NCI-H2081 treated with DMSO at 0.1 percent for 48 hours (cell line): ENCODE results near the gene IFT43.
"Not testable (repeated sequence)": the region's sequence is repeated elsewhere in the genome, so short reads cannot be mapped to it uniquely, and the experiment has no call there.

Experiments used
- DNase-seq: peaks from one replicate; lab custom pipeline; 2025; lab: John Stamatoyannopoulos, UW

The IFT43 gene

DNA sequence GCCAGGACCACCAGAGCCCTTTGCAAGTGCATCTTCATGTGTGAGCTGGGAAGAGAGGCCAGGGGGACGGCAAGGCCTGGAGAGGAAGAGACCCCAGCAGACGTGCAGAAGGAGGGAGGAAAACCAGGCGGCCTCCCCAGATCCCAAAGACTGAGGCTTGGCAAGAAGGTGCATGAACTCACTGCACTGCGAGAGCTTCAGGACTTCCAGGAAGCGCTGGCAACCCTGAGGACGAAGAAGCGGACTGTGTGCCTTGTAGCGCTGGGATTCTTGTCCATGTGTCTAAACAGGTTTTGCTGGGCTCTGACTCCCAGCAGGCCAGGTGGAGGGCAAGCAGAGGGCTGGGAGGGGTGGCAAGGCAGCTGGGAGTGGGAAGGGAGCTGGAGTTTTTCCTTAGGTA, 4.7 kb upstream of the IFT43 start:
- no peak for DNase-seq

DNA sequence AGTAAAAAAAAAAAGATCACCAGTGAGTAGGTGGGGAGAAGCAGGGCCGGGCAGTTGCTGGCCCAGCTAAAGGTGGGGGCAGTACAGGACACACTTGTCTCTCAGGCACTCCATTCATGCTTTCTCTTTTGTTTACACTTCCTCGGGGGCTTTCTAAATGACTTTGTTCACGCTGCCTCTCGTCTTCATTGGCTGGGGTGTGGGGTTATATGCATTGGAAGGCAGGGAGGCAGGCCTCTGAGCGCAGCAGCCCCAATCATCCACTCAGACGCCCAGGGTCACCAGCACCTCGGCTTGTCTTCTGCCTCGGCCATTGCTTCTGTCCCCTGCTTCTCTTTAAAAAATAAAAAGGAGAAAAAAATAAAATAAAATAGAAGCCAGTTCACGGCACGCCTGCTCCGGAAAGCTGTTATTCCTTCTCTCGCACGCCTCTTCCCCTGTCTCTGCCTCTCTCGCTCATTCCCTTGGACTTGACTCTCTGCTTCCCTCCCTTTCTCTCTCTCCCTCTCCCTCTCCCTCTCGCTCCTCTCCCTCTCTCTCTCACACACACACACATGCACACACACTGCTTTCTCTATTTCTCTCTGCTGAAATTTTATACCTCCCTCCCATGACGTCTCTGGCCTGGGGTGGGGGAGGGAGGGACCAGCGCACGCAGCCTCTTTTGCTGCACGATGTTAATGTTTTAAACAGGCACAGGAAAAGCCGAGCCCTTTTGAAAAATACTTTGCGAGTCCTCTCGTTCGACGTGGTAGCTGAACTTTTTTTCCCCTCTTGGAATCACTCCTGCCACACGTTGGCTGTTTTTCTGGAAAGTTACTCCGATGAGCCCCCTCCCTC, 3.9 kb upstream of the IFT43 start, which contains the start of gene TGFB3:
TGFB3 (minus strand) TSS at position 570 of the 840 bp plus-strand sequence. CDS start 1,102 bp downstream, outside the sequence.
- no peak for DNase-seq

DNA sequence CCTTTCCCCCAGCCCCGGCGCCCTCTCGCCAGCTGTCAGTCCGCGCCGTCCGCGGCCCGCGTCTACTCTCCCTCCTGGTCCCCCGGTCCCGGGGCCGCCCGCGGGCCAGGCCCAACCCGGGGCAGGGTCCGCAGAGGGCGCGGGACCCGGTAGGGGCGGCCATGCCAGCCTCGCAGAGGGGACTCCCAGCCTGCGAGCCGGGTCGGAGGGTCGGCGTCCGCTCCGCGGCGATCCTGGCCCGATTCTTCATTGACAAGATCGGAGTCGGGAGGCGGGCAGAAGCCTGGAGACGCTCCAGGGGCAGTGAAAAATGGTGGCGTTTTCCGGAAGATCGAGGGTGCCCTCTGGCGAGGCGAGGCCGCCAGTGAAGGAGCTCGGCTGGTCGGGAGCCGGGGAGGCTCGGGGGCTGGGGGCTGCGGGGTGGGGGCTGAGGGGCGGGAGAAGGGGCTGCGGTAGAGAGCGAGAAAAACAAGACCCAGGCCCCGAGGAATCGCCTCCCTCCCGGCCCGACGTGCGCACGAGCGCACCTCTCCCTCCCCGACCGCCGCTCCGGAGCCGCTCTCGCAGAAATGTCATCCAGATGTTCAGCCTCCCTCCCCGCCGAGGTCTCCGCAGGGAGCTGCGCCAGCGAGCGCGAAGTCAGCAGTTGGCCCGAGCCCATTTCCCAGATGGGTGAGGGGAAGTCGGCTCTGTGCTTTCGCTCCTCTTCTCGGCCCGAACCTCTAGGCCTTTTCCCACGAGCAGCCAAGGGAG, 3.1 kb upstream of the IFT43 start:
- DNase-seq: peak; percentile 12

DNA sequence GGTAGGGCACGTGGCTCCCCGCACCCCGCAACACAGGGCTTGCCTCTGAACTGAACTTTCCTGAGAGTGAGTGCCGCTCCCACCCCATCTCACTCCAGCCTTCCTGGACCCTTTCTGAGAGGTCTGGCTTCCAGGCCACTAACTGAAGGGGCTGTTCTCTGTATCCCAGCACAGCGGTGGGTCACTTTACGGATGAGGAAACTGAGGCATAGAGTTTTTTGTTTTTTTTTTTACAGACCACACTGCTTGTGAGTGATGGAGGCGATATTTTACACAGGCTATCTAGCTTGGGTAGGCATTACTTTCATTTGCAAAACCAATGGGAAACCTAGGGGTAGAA, 2.6 kb upstream of the IFT43 start:
- no peak for DNase-seq

DNA sequence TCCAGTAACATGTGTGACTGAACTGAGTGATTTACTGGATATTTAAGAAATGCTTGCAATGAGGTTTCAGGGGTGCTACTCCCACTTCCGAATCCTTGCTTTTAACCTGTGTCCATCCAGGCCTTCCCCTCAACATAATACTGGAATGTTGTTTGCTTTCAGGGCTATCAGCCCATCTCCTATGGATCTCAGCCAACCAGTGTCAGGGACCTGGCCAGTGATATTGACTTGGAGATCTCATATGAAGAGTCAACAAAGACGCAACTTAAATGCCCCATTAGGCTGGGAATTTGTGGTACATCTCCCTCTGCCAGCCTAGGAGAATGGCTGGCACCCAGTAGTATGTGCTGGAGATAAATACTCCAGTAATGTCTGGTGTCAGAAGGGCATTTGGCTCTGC, 889 bp upstream of the IFT43 start:
- no peak for DNase-seq

DNA sequence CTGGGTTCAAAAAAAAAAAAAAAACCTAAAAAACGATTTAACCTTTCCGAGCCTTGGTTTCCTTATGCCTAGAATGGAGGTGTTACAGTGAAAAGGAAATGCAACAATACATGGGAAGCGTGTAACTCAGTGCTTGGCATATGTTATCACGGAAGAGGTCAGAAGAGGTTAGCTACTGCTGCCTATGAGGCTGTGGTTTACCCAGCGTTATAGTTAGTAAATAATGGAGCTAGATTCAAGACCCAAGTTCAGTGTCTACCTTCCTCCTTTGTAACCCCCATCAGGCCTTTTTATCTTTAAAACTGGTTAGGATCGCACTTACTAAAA, 839 bp downstream of the IFT43 start:
- no peak for DNase-seq

DNA sequence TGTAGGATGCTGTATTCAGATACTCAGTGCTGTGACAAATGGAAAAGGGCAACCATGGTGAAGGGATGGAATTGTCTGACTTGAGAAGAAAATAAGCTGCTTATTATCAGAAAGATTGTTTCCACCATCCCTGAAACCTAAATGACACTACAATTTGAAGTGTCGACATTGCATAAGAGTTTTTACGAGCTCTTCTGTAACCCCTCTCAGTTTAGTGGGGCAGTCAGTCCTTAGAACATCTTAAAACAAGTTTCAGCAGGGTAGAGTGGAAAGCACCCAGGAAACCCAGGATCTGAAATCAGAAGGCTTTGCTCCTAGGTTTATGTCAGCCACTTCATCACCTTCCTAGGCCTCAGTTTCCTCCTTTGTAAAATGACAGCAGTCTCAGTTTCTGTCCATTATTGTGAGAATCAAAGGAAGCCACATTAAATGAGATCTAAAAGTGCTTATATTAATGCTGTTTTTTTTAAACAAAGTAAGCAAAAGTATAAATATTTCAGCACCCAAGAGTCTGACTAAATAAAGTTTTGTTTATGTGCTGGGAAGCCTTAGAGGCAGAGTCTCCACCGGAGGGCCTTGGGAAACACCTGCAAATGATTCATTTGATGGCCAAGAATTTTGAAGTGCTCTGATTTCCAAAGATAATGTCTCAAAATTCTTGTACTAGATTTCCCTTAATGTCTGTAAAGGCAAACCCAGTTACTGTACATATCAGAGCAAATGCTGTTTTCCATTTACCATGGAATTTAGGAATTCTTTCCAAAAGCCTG, 1.8 kb downstream of the IFT43 start:
- no peak for DNase-seq

DNA sequence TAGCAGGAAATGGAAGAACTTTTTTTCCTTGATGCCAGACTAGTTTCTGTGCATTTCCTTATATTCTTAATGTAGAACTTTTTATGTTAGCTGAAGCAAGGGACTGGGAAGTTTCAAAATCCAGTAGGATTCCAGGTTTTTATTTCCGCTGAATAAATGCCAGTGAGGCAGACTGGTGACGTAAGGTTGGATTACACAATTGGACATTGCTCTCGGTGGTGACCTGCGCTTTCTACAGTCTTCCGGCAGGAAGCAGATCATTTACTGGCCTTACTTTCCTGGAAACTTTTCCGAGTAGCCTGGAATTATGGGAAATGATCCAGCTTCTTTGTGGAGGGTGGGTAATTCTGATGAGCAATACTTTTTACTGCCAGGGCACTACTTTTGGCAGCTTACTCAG, 3.6 kb downstream of the IFT43 start:
- DNase-seq: no peak

DNA sequence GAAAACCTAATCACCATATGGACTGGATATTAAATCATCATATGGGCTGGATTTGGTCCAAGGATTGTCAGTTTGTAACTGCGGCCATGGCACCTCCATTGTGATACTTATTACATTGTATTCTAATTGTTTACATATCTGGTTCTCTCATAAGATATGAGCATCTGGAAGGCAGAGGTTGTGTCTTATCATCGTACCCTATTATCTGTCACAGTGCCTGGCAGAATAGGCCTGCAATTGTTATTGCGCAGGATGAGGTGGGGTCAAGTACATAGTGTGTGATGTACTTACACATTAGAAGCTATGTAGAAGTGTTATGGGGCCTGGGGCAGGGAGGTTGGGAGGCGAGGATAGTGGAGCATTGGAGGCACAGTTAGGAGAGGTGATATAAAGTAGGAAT, 4.7 kb downstream of the IFT43 start:
- no peak for DNase-seq

DNA sequence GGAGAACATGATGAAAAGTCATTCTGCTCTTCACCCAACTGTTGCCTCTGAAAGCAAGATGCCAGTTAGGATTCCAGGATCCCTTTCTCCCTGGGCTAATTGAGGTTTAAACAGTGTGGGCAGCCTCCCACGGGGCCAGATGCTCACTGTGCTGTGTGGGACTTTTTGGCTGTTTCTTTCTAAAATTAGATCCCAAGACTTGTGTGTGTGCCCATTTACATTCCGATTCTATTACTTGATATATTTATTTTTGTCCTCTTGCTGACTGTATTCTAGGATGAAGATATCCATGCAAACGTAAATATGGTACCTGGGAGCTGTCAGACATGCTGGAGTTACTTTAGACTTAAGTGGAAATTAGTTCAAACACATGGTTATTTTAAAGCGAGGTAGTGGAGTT, 6.2 kb downstream of the IFT43 start:
- no peak for DNase-seq

DNA sequence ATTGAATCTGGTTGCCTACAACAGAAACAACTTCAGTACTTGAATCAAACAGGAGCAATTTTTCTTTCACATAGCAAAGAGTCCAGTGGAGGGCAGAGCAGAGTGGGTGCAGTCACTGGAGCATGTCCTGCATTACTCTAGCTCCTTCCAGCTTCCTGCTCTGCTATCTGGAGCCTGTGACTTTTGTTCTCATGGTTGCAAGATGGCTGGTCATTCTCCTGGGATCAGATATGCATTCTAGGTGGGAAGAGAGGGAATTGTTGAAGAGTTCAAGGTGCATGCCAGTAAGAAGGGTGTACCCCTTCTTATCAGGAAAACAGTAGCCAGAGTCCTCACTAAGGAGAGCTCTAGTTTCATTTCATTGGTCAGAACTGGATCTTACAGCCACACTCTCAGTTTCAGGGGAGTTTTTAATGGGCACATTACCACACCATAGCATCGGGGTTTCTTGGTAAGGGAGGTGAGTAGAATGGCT, 8.0 kb downstream of the IFT43 start:
- no peak for DNase-seq

DNA sequence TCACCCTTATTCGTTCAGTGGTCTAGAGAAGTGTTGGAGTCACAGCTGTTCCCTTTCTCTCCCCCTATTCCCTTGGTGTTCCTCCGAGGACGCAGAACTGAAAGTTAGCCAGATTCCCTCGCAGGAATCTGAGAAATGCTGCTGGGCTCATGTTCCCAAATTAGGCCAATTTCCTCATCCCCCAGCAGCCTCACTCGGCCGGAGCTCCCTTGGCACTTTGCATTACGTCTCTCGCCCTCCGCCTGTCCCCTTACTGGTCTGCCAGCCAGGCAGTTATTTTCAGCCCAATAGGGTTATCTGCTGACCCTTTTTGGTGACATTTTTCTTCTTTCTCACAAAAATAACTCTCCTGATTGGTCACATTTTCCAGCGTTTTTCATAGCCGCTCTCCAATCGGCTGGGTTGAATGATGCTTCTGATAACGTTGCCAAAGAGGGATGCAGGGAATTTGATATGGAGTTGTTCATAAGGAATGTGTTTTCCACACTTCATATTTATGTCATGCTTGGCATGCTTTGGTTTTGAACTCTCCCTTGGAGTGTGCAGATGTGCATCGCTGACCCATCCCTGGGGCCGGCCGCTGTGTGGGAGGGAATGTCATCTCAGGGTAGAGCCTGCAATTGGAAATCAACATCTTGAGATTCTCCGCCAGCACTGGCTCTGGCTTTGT, 9.9 kb downstream of the IFT43 start:
- no peak for DNase-seq

DNA sequence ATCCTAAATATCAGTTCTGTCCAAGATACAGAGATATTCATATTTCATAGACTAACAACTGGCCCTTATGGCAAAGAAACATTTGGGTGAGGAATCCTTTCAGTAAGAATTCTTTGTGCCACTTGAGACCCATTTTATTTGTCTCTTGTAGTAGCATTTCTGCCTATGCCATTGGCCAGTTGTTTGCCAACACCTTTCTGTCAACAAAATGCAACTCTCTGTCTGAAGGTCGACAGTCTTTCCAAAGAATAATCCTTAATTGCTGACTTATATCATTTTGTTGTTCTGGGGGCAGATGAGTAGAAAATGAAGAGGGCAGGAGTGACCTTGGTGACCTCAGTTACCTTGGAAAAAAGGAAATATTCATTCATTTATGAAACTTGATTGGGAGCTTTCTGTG, 10.9 kb downstream of the IFT43 start:
- DNase-seq: no peak

DNA sequence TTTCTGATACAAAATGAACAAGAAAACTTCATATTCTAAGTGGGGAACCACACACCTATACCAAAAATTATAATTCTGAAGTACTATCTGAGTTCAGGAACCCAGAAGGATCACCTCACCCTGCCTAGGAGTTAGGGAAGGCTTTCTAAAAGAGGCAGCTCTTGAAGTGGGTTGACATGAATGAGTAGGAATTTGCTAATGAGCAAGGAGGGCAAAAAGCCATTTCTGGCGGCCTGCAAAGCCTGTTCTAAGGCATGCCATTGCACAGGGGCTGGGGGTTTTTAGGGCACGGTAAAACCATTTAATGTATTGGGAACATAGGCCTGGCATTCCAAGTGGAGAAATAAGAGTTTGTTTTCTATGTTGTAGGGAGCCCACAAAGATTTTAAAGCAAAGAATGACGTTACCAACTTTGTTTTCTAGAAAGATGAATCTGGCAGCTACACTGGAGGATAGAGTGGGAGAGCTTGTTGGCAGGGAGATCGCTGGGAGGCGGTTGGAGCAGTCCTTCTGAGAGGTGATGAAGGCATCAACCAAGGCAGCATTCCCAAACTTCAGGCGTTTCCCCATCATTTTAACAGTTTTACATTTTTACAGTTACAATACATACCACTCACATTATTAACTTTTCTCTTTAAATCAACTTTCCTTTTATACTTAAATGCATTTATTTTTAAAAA, 14.1 kb downstream of the IFT43 start:
- DNase-seq: no peak

DNA sequence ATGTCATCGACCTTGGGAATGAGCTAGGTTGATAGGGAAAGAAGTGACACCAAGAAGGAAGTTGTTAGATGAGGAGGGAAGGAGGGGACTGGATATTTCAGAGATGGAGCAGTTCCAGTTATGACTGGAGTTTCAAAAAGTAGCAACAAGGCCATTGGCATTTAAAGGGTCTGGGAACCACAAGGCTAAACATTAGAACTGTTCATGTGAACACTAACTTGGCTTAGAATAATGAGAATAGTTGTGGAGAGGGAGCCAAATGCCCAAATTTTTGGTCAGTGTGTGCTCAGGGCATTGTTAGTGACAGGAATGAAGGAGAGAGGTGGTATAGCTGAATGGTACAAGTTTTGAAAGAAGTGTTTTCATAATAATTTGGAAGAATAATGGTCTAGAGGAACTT, 16.8 kb downstream of the IFT43 start:
- DNase-seq: no peak

DNA sequence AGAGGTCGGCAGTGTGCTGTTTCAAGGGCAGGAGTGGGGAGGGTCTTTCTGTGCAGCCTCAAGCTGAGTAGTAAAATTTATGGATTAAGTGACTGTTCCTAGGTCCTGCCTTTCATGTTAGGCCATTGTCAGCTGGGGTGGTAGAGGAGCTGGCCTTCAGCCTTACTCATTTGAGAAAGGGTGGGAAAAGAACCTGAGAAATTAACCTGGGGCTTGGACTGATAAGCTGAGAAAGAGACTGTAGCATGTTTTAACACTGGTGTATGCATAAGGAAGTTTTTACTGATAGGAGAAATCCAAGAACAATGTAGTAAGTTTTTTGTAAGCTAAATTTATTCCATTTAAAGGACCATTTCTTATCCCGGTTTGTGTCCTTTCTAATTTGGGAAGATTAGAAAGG, 20.7 kb downstream of the IFT43 start:
- no peak for DNase-seq

DNA sequence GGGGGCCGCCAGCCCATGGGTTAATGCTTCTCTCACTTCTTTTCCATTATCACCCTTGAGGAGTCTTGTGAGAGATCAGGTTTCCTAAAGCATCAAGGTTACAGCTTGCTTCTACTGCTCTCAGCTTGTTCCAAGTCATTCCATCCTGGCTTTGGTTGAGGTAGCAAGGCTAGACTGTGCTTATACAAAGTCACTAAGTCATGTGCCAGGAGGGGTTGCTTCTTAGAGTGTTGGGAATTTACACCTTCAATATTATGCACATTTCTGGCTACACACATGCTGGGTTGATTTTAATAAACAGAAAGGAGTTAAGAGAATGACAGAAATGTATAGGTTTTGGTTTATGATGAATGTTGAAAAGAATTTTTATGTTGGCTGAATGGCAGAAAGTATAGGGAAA, 21.8 kb downstream of the IFT43 start:
- no peak for DNase-seq

DNA sequence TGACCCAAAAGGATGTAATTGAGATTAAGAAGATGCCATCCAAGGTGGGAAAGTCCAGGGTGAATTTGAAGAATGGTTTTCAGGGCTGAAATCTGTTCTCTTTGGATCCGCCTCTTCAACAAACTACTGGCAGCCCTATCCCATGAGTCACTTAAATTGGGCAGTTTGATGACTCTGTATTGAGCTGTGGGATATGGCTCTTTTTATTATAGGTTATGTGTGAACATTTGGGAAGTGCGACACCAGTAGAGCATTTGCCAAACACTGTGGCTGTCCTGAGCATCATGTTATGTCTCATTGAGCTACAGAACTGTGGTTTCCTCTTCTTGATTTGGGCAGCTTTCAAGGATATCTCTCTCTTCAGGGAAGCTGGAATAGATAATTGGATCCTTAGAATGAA, 22.3 kb downstream of the IFT43 start:
- no peak for DNase-seq

DNA sequence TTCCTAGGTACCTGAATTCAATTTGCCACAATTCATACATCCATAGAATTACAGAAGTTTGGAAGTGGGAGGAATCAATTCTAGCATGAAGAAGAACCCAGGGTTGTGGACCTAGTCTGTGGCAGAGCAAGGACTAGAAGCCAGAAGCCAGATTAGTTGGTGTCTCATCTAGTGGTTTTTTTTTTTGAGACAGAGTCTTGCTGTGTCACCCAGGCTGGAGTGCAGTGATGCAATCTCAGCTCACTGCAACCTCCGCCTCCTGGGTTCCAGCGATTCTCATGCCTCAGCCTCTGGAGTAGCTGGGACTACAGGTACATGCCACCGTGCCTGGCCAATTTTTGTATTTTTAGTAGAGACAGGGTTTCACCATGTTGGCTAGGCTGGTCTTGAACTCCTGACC, 24.1 kb downstream of the IFT43 start:
- not testable (repeated sequence) for DNase-seq

DNA sequence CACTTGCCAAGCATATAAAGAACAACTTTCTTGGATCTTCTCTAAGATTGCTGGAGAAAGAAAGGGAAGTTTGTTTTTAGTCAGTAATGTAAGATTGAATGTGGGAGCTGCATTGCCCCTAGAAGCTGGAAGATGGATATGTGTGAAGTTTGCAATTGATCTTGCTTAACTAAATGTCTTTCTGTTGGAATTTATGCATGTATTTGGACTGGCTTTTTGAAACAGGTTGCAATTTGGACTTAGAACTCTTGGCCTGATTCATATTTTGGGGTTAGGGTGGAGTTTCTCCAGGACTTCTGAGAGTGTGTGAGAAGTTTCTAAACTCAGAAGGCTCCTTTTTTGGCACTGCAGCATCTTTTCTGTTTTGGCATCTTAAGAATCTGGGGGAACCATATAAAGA, 26.4 kb downstream of the IFT43 start:
- DNase-seq: no peak

DNA sequence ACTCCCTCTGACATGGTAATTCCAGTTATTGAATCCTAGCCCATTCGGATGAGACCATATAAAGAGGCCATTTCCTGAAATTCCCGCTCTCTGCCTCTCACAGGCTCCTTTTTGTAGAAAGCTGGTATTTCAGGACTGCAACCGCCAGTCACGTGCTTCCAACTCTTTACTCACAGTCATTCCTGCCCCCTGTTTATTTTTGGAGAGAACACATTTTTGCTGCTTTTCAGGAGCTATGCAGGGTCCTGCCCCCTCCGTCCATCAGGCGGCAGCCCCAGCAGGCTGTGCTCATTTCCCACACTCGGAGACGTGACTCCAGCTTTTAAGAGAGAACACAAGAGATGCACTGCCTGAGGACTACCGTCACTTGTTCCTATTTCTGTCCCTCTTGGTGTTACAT, 26.8 kb downstream of the IFT43 start:
- no peak for DNase-seq

DNA sequence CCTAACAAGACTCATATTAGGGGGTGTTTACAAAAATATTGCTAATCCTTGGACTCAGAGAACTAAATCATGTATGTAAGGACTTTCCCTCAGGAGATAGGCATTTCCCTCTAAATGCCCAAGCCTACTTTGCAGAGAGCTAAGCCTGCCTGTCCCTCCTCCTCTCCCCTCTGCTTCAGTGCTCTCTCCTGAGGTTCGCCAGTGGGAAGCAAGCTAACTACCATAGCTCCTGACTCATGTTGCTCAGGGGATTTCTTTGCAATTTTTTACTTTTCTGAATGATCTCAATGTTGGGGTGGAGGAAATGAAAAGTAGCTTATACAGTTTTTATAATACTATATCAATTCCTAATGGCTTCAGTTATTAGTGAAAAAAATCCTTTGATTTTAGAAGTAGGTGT, 29.6 kb downstream of the IFT43 start:
- no peak for DNase-seq
